Trophoblast cell (in vitro differentiated cells and primary cell): ENCODE data around the gene C8G.
A peak's percentile ranks its signal among the peaks of the same experiment; 100 is the strongest.

Experiments used
- DNase-seq, 2 donors: peaks; one replicate each; pipeline ENCODE4 v3.0.0-alpha.2; 2016
- H2AFZ ChIP-seq: 2 replicates; pipeline ENCODE4 v1.6.1; 2013; ENCODE audit warnings: low read length, moderate library complexity, mild to moderate bottlenecking; ENCODE audit not compliant: insufficient read depth, poor library complexity
- H2AK5ac ChIP-seq: 2 replicates; pipeline ENCODE4 v1.6.1; 2013; ENCODE audit warnings: mild to moderate bottlenecking, low read length
- H2BK120ac ChIP-seq: 2 replicates; pipeline ENCODE4 v1.6.1; 2013; ENCODE audit warnings: low read length, mild to moderate bottlenecking, moderate library complexity; ENCODE audit not compliant: insufficient read depth, poor library complexity
- H2BK12ac ChIP-seq: 2 replicates; pipeline ENCODE4 v1.6.1; 2013; ENCODE audit warnings: mild to moderate bottlenecking, low read length, moderate library complexity
- H2BK5ac ChIP-seq: 2 replicates; pipeline ENCODE4 v1.6.1; 2013; ENCODE audit warnings: low read length, low read depth, moderate library complexity, mild to moderate bottlenecking; ENCODE audit not compliant: poor library complexity
- H3K14ac ChIP-seq: 2 replicates; pipeline ENCODE4 v1.6.1; 2013; ENCODE audit warnings: mild to moderate bottlenecking, low read length
- H3K18ac ChIP-seq: 2 replicates; pipeline ENCODE4 v1.6.1; 2013; ENCODE audit warnings: mild to moderate bottlenecking, low read length
- H3K23ac ChIP-seq: 2 replicates; pipeline ENCODE4 v1.6.1; 2013; ENCODE audit warnings: low read length
- H3K27ac ChIP-seq: 2 replicates; pipeline ENCODE4 v1.5.1; 2013; ENCODE audit warnings: low read depth, mild to moderate bottlenecking, inconsistent platforms, low read length, moderate library complexity
- H3K27me3 ChIP-seq: 2 replicates; pipeline ENCODE4 v1.6.1; 2013; ENCODE audit warnings: inconsistent platforms, mild to moderate bottlenecking, low read length, moderate library complexity; ENCODE audit not compliant: insufficient read depth
- H3K36me3 ChIP-seq, 2 experiments: 1 replicate in 1 of 2; 2 replicates in 1 of 2; pipeline ENCODE4 v1.6.1; 2013; ENCODE audit warnings: low read length in 2 of 2, mild to moderate bottlenecking in 2 of 2, moderate library complexity in 1 of 2; ENCODE audit not compliant: insufficient read depth in 2 of 2, control insufficient read depth in 1 of 2
- H3K4ac ChIP-seq: 2 replicates; pipeline ENCODE4 v1.6.1; 2013; ENCODE audit warnings: low read depth, mild to moderate bottlenecking, low read length, moderate library complexity
- H3K4me1 ChIP-seq, 2 experiments: 1 replicate in 1 of 2; 2 replicates in 1 of 2; pipeline ENCODE4 v1.6.1; 2013; ENCODE audit warnings: low read length in 2 of 2, mild to moderate bottlenecking in 2 of 2, moderate library complexity in 1 of 2; ENCODE audit not compliant: insufficient read depth in 2 of 2, control insufficient read depth in 1 of 2
- H3K4me2 ChIP-seq: 2 replicates; pipeline ENCODE4 v1.6.1; 2013; ENCODE audit warnings: inconsistent platforms, mild to moderate bottlenecking, low read length, moderate library complexity
- H3K4me3 ChIP-seq: 2 replicates; pipeline ENCODE4 v1.5.1; 2013; ENCODE audit warnings: mild to moderate bottlenecking, low read depth, low read length, inconsistent platforms
- H3K79me1 ChIP-seq: one replicate; pipeline ENCODE4 v1.6.1; 2013; ENCODE audit warnings: low read length
- H3K79me2 ChIP-seq: 2 replicates; pipeline ENCODE4 v1.6.1; 2013; ENCODE audit warnings: low read length, mild to moderate bottlenecking; ENCODE audit not compliant: control insufficient read depth, insufficient read depth, poor library complexity
- H3K9ac ChIP-seq: 2 replicates; pipeline ENCODE4 v1.6.1; 2013; ENCODE audit warnings: mild to moderate bottlenecking, low read length
- H3K9me3 ChIP-seq: 2 replicates; pipeline ENCODE4 v1.6.1; 2013; ENCODE audit warnings: low read depth, mild to moderate bottlenecking, control low read depth, inconsistent platforms, low read length; ENCODE audit not compliant: insufficient read depth
- H4K12ac ChIP-seq: 2 replicates; pipeline ENCODE4 v1.6.1; 2013; ENCODE audit warnings: low read depth, mild to moderate bottlenecking, low read length, moderate library complexity
- H4K8ac ChIP-seq: 2 replicates; pipeline ENCODE4 v1.6.1; 2013; ENCODE audit warnings: low read depth, mild to moderate bottlenecking, low read length, moderate library complexity
- H4K91ac ChIP-seq: one replicate; pipeline ENCODE4 v1.6.1; 2013; ENCODE audit warnings: low read depth, mild to moderate bottlenecking, low read length, moderate library complexity
- WGBS: extraction: QIAGEN DNeasy Blood & Tissue Kit; methylation state at CpG from one replicate; pipeline ENCODE4 v1.1.7; 2013; ENCODE audit warnings: missing lambda C conversion rate; ENCODE audit not compliant: insufficient read length, insufficient coverage; ENCODE audit errors: extremely low coverage; 5-methylcytosine and 5-hydroxymethylcytosine counted together

C8G gene

GRCh38 chr9:136982232-136983051, 37.4 kb downstream of the C8G start, which contains the start of gene LCNL1:
Gene LCNL1 (plus strand): TSS chr9:136982993. CDS start chr9:136983587, 594 bp downstream.
- no peak within 1 kb of the TSS for H3K4ac ChIP-seq
- no peak within 1 kb of the TSS for H3K9ac ChIP-seq
- no peak within 1 kb of the TSS for H2AFZ ChIP-seq

DNA sequence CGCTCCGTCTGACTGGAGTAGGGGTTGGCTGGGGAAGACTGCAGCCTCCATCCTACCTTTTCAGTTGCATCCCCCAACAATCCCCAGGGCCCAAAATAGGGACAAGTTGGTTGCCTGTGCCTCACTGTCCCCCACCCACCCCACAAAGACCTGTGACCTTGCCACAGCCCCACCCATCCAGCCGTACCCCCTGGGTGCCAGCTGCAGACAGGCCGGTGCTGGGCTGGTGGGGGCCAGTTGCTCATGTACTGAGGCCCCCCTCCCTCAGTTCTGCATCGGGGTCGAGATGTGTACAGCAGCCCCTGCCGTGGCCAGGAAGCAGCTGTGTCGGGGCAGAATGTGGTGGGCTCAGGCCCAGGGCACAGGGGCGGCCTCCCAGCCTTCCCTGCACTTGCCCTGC, 38.1 kb downstream of the C8G start:
- H4K12ac ChIP-seq: no peak overlapping the region
- H3K79me1 ChIP-seq: peaks cover 4% of the 10 kb centered on the region
- H3K4me2 ChIP-seq: no peak overlapping the region
- WGBS: no CpG with 5 or more reads among the region's 9 CpGs
- no peak overlapping the region for H3K23ac ChIP-seq
- no peaks in the 10 kb centered on the region for H3K79me2 ChIP-seq
- DNase-seq: no peak
- H2BK5ac ChIP-seq: no peak overlapping the region
- H3K14ac ChIP-seq: no peak overlapping the region
- H3K36me3 ChIP-seq: no peaks in the 10 kb centered on the region
- H3K4me1 ChIP-seq: peaks cover 7 to 9% of the 10 kb centered on the region in 2 experiments
- no peak overlapping the region for H3K4ac ChIP-seq
- peaks cover 4% of the 10 kb centered on the region for H3K9me3 ChIP-seq
- H2AK5ac ChIP-seq: no peak overlapping the region
- no peak overlapping the region for H3K9ac ChIP-seq
- no peak overlapping the region for H3K18ac ChIP-seq
- H2AFZ ChIP-seq: no peak overlapping the region
- H4K8ac ChIP-seq: no peak overlapping the region
- no peak overlapping the region for H3K27ac ChIP-seq
- H3K4me3 ChIP-seq: no peak overlapping the region
- no peak overlapping the region for H4K91ac ChIP-seq
- H2BK120ac ChIP-seq: no peak overlapping the region
- no peak overlapping the region for H2BK12ac ChIP-seq
- H3K27me3 ChIP-seq: peaks cover 9% of the 10 kb centered on the region

More at GRCh38 chr9:136982232-136983051, 37.4 kb downstream of the C8G start, which contains the start of gene LCNL1:
- Histone ChIP-seq H3K4me1 (peaks cover 7 to 12% of the 10 kb centered on the region in 2 experiments), H3K4me2 (no peak within 1 kb of the TSS), H2BK120ac (no peak within 1 kb of the TSS), H3K23ac (no peak within 1 kb of the TSS), H4K91ac (no peak within 1 kb of the TSS), H3K79me2 (no peaks in the 10 kb centered on the region), H3K18ac (no peak within 1 kb of the TSS), H3K79me1 (peaks cover 3% of the 10 kb centered on the region), H3K27me3 (peaks cover 9% of the 10 kb centered on the region), H3K9me3 (peaks cover 7% of the 10 kb centered on the region), H3K36me3 (no peaks in the 10 kb centered on the region), H2AK5ac (no peak within 1 kb of the TSS), H2BK5ac (no peak within 1 kb of the TSS), H3K27ac (no peak within 1 kb of the TSS), H4K12ac (no peak within 1 kb of the TSS), H2BK12ac (no peak within 1 kb of the TSS), H3K14ac (no peak within 1 kb of the TSS), H4K8ac (no peak within 1 kb of the TSS), H3K4me3 (no peak within 1 kb of the TSS)
- WGBS: no CpG with 5 or more reads among the region's 18 CpGs
- DNase-seq: no peak

DNA sequence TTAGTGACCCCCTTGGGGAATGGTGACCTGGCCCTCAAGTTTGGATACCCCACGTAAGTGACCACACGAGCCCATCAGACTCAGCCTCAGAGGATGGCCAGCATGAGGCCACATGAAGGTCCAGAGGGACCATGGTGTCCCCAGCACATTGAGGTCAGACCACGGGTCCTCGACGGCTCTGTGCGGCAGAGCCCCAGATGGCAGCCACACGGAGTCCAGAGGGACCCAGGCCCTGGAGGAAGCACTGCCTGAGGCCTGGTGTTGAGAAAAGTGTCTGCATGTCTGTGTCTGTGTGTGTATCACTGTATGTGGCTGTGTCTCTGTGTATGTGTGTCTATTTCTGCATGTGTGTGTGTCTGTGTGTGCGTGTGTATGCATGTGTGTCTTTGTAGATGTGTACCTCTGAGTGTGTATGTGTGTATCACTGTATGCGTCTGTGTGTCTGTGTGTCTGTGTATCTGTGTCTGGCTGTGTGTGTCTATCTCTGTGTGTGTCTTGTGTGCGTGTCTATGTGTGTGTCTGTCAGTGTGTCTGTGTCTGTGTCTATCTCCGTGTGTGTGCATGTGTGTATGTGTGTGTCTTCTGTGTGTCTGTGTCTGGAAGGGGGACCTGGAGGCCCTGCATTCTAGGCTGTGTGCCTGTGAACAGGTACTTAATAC, 38.7 kb downstream of the C8G start:
- Histone ChIP-seq H3K9ac (no peak overlapping the region), H4K91ac (no peak overlapping the region), H3K4ac (no peak overlapping the region), H4K8ac (no peak overlapping the region), H3K79me1 (peaks cover 4% of the 10 kb centered on the region), H3K9me3 (peaks cover 4% of the 10 kb centered on the region), H3K36me3 (no peaks in the 10 kb centered on the region), H3K27ac (no peak overlapping the region), H3K4me3 (no peak overlapping the region), H3K18ac (no peak overlapping the region), H3K23ac (no peak overlapping the region), H2AK5ac (no peak overlapping the region), H2BK5ac (no peak overlapping the region), H3K4me1 (peaks cover 7 to 9% of the 10 kb centered on the region in 2 experiments), H2BK12ac (no peak overlapping the region), H3K79me2 (no peaks in the 10 kb centered on the region), H2AFZ (no peak overlapping the region), H2BK120ac (no peak overlapping the region), H3K14ac (no peak overlapping the region), H4K12ac (no peak overlapping the region), H3K4me2 (no peak overlapping the region), H3K27me3 (peaks cover 9% of the 10 kb centered on the region)
- no CpG with 5 or more reads among the region's 11 CpGs for WGBS
- no peak for DNase-seq

DNA sequence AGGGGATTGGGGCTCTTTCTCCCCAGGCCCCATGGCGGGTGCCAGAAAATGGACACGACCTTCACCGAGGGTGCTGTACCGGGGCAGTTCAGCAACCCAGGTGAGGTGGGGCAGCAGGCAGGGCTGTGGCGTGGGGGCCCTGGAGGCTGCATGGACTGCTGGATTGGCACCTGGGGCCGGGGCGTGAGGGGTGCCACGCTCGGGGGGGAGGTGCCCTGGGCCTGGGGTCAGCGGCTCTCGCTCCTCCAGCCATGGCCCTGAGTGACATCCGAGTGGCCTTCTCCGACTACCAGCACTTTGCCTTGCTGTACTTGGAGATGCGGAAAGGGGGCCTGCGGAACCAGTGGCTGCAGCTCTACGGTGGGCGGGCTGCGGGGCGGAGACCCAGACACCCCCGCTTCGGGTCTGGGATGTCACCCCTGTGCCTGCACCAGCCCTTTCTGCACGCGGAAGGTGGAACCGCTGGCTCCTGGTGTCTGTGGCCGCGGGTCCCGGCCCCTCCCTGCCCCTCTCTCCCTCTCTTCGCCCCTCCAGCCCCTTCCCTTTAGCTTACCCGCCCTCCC, 39.5 kb downstream of the C8G start:
- Histone ChIP-seq H3K36me3 (no peaks in the 10 kb centered on the region), H3K14ac (no peak overlapping the region), H3K79me2 (no peaks in the 10 kb centered on the region), H3K4me1 (peaks cover 7 to 9% of the 10 kb centered on the region in 2 experiments), H3K79me1 (peaks cover 4% of the 10 kb centered on the region), H3K9me3 (peaks cover 4% of the 10 kb centered on the region), H3K4ac (no peak overlapping the region), H2AK5ac (no peak overlapping the region), H4K8ac (no peak overlapping the region), H3K18ac (no peak overlapping the region), H3K9ac (no peak overlapping the region), H3K23ac (no peak overlapping the region), H3K27ac (no peak overlapping the region), H2BK12ac (no peak overlapping the region), H3K4me2 (no peak overlapping the region), H2BK5ac (no peak overlapping the region), H3K27me3 (peaks cover 9% of the 10 kb centered on the region), H4K12ac (no peak overlapping the region), H4K91ac (peak overlapping the region; percentile 2), H3K4me3 (no peak overlapping the region), H2AFZ (no peak overlapping the region), H2BK120ac (no peak overlapping the region)
- DNase-seq: no peak
- no CpG with 5 or more reads among the region's 29 CpGs for WGBS
